ENCODE measurements around the gene RIOK1. TPM values are rescaled to one million over a fixed set of nuclear protein-coding genes. Genes with fewer than 3 reads are reported as not detected.

Gene RIOK1
- total and polyA plus RNA-seq, 9 of the 15 experiments (the other 6 are each of a cell fraction or from before 2014, with no cell fraction given) = 24.9 to 101 (median 52.2) TPM

DNA sequence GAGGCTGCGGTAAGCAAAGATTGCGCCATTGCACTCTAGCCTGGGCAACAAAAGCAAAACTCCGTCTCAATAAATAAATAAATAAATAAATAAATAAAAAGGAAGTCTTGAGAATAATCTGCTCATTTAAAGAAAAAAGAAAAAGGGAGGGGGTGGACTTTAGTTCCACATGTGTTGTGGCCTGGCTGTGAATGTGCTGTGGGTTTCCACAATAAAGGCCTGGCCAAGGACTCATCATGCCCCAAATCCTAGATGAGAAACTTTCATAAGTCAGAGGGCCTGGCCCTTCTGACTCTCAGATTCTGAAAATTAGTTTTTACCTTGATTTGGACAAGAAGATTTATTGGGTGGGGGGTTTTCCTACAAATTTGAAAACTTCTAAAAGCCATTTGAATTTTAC lies 48.4 kb downstream of the RIOK1 start:
- POLR2A ChIA-PET = interaction anchor here (0.6 kb wide), 1 partner anchor 60 kb away, joined by 3 read pairs; no protein-coding TSS in a partner anchor
- no peak for TF ChIP-seq E4F1 (CRISPR knock-in tag; IDR thresholded peaks at IDR 0.05; ENCODE audit: borderline replicate concordance)
- TF ChIP-seq LEF1 (IDR thresholded peaks at IDR 0.05) = no peak
- TF ChIP-seq DACH1 (IDR thresholded peaks at IDR 0.05; ENCODE audit: partially characterized antibody) = no peak
- no peak for TF ChIP-seq TCF3 (CRISPR knock-in tag; IDR thresholded peaks at IDR 0.05)
- no peak for TF ChIP-seq HDGF (IDR thresholded peaks at IDR 0.05)
- no peak for TF ChIP-seq ZKSCAN8 (CRISPR knock-in tag; IDR thresholded peaks at IDR 0.05)
- TF ChIP-seq SNIP1 (IDR thresholded peaks at IDR 0.05; ENCODE audit: low read depth) = no peak
- no peak for TF ChIP-seq MXD1 (CRISPR knock-in tag; IDR thresholded peaks at IDR 0.05; ENCODE audit: borderline replicate concordance, poor library complexity, severe bottlenecking)
- no TSS peak for BruUV-seq (replicated peaks)
- no peaks in the 10 kb centered on the region for H3K36me3 ChIP-seq (ENCODE audit: control insufficient read depth, insufficient read depth, low read length)
- H3K79me2 ChIP-seq (ENCODE audit: control insufficient read depth, insufficient read depth, low read length) = no peaks in the 10 kb centered on the region
- H3K4me1 ChIP-seq (replicated peaks in 1 of 2; ENCODE audit: control insufficient read depth in 2 of 2, insufficient read depth in 2 of 2, low read length in 2 of 2) = peaks cover 0 to 4% of the 10 kb centered on the region in 2 experiments; a peak in 1 of 5 replicates
- H4K20me1 ChIP-seq (replicated peaks; ENCODE audit: control insufficient read depth, insufficient read depth, low read length) = no peaks in the 10 kb centered on the region
- ATAC-seq (no peak), DNase-seq (ENCODE audit: extremely low read depth in 1 of 4, low spot score in 3 of 4) (no peak), FAIRE-seq (no peak)
- 58% methylated on average over 3 of the region's 3 CpGs for WGBS (ENCODE audit: insufficient coverage, low coverage, missing lambda C conversion rate)
- no peaks in the 10 kb centered on the region for H3K9me1 ChIP-seq (ENCODE audit: control insufficient read depth, insufficient read depth, low read length)
- no peak overlapping the region for H3K4me3 ChIP-seq
- H3K4me2 ChIP-seq (ENCODE audit: insufficient read depth, low read length) = no peak overlapping the region
- intact Hi-C loops (cut with micrococcal nuclease) (no loop called here), in situ Hi-C loops (cut with MboI) (no loop called here)
- no peak overlapping the region for H3K27ac ChIP-seq (ENCODE audit: extremely low read depth, low read depth, low read length)
- H3K9ac ChIP-seq (ENCODE audit: insufficient read depth in 1 of 2, low read depth in 2 of 2, low read length in 2 of 2) = no peak overlapping the region
- peaks cover 19 to 27% of the 10 kb centered on the region in 2 experiments; a peak in 4 of 5 replicates for H3K27me3 ChIP-seq (ENCODE audit: control insufficient read depth in 2 of 2, insufficient read depth in 2 of 2, low read length in 2 of 2)
- H2AFZ ChIP-seq (ENCODE audit: low read depth, low read length) = no peak overlapping the region
- CTCF ChIA-PET (ENCODE audit: low intra/inter-chr PET ratio) = no interaction called here
- H3K9me3 ChIP-seq (replicated peaks; ENCODE audit: control insufficient read depth, insufficient read depth, low read depth, low read length) = peaks cover 2% of the 10 kb centered on the region; the same call in 1 of the 2 replicates

Data from K562 (cell line).